GM21737 (cell line): ENCODE results near the gene COL24A1.
"Not testable (repeated sequence)": the region's sequence is repeated elsewhere in the genome, so short reads cannot be mapped to it uniquely, and the experiment has no call there.

Experiments used
- ATAC-seq: cut with Tn5 transposase; IDR thresholded peaks from one replicate; pipeline ENCODE4 v1.9.1; 2021; ENCODE audit warnings: mild to moderate bottlenecking, moderate library complexity; ENCODE audit not compliant: unreplicated experiment

The COL24A1 gene

DNA sequence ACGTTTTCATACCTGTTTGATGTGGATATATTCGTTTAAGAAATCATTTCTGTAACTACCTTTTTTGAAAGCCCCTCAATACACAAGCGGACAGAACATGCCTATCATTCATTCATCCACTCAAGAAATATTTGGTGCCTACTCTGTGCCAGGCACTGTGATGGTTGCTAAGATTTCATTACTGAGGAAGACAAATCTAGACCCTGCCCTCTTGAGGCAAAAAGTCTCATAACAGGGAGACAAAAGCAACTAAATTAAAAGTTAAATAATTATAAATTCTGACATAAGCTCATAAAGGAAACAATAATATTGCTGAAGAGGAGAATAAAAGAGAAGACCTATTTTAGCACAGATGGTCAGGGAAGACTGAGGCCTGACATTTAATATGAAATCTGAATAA lies 244.8 kb downstream of the COL24A1 start:
- no peak for ATAC-seq

DNA sequence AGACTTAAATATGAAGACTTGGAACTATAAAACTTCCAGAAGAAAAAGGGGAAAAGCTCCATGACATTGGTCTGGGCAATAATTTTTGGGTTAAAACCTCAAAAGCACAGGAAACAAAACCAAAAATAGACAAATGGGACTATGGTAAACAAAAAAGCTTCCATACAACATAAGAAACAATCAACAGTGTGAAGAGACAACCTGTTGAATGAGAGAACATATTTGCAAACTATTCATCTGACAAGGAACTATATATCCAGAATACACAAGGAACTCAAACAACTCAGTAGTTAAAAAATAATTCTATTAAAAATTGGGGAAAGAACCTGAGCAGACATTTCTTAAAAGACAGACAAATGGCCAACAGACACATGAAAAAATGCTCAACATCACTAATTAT lies 255.7 kb downstream of the COL24A1 start:
- ATAC-seq = no peak

DNA sequence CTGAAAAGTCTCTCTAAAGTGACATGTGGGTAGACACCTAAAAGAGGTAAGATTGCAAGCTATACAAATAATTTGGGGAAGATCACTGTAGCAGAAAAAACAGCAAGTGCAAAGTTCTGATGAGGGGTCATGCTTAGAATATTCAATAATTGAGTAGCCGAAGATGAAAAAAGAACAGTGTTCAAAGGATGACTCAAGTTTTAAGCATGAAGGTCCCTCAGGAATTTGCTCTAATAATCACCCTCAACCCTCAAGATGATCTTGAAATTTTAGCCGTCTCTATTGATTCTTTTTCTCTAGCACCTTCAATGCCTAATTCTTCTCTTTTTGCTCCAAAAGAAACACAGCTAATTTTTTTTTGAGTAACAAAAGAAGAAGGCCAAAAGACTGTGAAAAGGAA lies 257.7 kb downstream of the COL24A1 start:
- ATAC-seq = no peak

GRCh38 chr1:85894651-85895050 lies 261.9 kb downstream of the COL24A1 start:
- ATAC-seq = no peak

- ATAC-seq = no peak
These were observed 264.2 kb downstream of the COL24A1 start for GRCh38 chr1:85892366-85892765.

DNA sequence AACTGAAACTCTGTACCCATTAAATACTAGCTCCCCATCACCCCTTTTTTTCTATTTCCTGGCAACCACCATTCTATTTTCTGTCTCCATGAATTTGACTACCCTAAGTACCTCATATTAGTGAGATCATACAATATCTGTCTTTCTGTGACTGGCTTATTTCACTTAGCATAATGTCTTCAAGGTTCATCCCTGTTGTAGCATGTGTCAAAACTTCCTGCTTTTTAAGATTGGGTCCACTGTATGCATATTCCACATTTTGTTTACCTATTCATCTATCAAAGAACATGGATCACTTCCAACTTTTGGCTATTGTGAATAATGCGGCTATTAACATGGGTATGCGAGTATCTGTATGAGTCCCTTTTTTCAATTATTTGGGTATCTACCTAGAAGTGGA lies 266.7 kb downstream of the COL24A1 start:
- ATAC-seq = no peak

- ATAC-seq = no peak
These were observed 267.7 kb downstream of the COL24A1 start for GRCh38 chr1:85888921-85889320.

DNA sequence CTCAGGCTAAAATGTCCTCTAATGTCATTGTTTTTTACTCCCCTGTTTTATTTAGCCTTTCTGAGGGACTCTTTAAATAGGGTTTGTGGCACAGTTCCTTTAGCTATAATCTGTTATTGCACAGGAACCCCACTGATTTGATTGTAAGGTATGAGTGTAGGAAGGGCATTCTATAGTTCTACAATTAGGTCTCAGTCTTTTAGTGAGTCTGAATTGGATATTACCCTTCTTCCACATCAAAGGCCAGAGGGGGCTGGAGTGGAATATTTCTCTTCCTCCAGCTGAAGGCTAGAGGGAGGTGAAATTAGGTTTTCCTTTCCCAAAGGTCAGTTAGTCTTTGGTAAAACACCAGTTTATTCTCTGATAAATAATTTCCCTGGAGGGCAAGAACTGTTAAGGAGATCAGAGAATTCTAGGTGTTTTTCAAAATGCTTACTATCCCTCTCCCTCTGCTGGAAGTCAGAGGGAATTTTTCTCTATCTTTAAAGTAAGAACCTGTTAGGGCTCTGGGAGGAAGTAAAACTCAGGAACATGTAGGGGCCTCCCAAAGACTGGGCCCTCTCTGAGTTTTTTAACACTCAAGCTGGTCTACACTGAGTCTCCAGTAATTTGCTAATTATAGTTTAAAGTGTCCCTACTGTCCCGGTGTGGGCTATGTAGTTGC lies 272.1 kb downstream of the COL24A1 start:
- ATAC-seq = no peak

- no peak for ATAC-seq
These were observed 289.4 kb downstream of the COL24A1 start for GRCh38 chr1:85867189-85867588.

- ATAC-seq = no peak
These were observed 291.4 kb downstream of the COL24A1 start for GRCh38 chr1:85865213-85865612.

- ATAC-seq = no peak
These were observed 291.8 kb downstream of the COL24A1 start for GRCh38 chr1:85864727-85865126.

DNA sequence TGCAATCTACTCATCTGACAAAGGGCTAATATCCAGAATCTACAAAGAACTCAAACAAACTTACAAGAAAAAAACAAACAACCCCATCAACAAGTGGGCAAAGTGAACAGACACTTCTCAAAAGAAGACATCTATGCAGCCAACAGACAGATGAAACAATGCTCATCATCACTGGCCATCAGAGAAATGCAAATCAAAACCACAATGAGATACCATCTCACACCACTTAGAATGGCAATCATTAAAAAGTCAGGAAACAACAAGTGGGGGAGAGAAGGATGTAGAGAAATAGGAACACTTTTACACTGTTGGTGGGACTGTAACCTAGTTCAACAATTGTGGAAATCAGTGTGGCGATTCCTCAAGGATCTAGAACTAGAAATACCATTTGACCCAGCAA lies 292.9 kb downstream of the COL24A1 start:
- not testable (repeated sequence) for ATAC-seq

DNA sequence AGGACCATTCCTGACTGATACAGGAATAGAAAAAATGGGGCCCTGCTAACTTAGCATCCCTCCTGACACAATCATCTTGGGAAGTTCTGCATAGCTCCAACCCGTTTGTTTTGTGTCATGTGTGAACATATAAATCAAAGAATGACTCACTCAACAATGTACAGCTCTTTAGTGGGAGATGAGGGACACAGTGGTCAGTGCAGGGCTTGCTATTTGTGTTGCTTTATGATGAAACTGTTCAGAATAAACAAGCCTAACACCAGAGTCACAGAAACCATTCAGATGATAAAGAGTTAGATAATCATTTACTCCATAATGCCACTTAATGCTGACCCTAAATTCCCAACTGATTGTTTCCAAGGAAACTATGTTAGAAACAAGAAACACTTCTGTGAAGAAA lies 294.1 kb downstream of the COL24A1 start:
- no peak for ATAC-seq

GRCh38 chr1:85857991-85858390 lies 298.6 kb downstream of the COL24A1 start:
- ATAC-seq = no peak

DNA sequence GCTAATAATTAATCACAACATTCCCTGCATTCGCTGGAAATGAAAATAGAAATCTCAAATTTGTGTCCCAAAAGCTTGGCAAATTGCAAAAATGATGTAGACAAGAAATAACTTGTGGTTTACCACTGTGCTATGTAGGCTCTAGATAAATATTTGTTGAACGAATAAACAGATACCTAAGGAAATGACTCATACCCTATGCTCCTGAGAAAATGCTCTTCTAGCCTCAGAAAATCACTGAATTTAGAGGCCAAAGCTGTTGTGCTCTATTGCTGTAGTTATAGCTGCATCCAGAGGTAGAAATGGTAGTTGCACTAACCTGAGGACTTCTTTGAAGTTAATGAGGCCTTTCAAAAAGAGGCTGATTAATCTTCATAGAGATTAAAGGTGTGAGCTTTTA lies 306.3 kb downstream of the COL24A1 start:
- no peak for ATAC-seq

- no peak for ATAC-seq
These were observed 306.9 kb downstream of the COL24A1 start for GRCh38 chr1:85849660-85850059.

DNA sequence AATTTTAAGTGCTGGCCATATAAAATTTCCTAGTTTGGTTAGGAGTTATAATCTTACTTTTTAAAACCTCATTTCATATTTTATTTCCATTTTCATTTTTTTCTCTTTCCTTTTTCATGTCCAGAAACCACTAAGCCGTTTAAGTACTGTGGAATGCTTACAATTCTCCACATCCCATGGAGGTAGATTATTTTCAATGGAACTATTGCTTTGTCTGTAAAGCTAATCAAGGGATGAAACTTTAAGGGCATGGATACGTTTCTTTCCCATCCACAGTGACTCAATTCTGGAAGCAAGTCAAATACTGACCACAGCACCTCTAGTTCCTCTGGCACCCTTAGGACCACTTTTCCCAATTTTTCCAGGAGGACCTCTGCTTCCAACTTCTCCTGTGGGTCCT lies 309.2 kb downstream of the COL24A1 start:
- no peak for ATAC-seq

GRCh38 chr1:85846706-85847105 lies 309.9 kb downstream of the COL24A1 start:
- no peak for ATAC-seq

DNA sequence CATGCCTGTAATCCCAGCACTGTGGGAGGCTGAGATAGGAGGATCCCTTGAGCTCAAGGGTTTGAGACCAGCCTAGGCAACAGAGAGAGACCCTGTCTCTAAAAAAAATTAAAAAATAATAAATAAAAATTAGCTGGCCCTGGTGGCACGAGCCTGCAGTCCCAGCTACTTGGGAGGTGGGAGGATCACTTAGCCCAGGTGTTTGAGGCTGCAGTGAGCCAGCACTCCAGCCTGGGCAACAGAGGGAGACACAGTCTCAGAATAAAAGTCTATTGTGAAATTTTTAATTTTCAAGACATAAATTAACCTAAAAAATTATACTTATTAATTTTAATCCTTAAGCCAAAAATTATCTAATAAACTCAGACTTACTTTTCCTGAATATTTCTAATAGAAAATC lies 317.1 kb downstream of the COL24A1 start:
- ATAC-seq = no peak

DNA sequence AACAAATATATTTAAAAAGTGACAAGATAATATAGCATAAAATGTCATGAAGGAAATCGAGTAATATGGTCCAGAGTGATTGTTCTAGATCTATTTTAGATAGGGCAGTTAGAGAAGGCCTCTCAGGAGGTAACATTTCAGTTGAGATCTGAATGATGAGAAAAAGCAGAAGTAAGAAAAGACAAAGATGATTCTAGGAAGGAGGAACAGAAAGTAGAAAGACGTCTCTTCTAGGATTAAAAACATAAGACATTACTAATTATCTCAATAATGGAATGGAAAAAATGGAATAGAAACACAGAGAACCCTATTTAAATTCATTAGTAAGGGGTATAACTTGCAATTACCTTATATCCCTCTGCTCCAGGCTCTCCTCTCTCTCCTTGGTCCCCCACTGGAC lies 318.3 kb downstream of the COL24A1 start:
- peak; percentile 80 for ATAC-seq

- ATAC-seq = no peak
These were observed 319.8 kb downstream of the COL24A1 start for GRCh38 chr1:85836736-85837135.

GRCh38 chr1:85833165-85833564 lies 323.4 kb downstream of the COL24A1 start:
- ATAC-seq = not testable (repeated sequence)

GRCh38 chr1:85830837-85831236 lies 325.7 kb downstream of the COL24A1 start:
- no peak for ATAC-seq
